Amniotic stem cell (primary cell): ENCODE measurements around the gene GSK3A.

ENCODE experiments used
- DNase-seq: peaks from one replicate; lab custom pipeline; 2025; lab: John Stamatoyannopoulos, UW

GSK3A gene

DNA sequence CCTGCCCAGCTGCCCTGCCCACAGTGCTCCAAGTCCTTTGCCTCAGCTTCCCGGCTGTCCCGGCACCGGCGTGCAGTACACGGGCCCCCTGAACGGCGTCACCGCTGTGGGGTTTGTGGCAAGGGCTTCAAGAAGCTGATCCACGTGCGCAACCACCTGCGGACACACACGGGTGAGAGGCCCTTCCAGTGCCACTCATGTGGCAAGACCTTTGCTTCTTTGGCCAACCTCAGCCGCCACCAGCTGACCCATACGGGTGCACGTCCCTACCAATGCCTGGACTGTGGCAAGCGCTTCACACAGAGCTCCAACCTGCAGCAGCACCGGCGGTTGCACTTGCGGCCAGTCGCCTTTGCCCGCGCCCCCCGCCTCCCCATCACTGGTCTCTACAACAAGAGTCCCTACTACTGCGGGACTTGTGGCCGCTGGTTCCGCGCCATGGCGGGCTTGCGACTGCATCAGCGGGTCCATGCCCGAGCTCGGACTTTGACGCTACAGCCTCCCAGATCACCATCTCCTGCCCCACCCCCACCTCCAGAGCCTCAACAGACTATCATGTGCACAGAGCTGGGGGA, 16.6 kb downstream of the GSK3A start:
- DNase-seq = no peak

DNA sequence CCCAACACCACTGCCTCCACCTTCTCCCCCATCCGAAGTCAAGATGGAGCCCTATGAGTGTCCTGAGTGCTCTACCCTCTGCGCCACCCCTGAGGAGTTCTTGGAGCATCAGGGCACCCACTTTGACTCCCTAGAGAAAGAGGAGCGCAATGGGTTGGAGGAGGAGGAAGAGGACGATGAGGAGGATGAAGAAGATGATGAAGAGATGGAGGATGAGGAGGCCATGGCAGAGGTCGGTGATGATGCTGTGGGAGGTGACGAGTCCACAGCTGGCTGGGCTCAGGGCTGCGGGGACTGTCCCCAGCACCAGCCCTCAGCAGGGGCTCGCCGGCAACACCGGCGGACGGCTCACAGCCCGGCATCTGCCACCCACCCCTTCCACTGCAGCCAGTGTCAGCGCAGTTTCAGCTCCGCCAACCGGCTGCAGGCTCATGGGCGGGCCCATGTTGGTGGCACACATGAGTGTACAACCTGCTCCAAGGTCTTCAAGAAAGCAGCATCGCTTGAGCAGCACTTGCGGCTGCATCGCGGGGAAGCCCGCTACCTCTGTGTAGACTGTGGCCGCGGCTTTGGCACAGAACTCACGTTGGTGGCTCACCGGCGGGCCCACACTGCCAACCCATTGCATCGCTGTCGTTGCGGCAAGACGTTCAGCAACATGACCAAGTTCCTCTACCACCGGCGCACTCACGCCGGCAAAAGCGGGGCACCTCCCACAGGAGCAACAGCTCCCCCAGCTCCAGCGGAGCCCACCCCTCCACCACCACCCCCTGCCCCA, 17.3 kb downstream of the GSK3A start:
- DNase-seq = no peak

DNA sequence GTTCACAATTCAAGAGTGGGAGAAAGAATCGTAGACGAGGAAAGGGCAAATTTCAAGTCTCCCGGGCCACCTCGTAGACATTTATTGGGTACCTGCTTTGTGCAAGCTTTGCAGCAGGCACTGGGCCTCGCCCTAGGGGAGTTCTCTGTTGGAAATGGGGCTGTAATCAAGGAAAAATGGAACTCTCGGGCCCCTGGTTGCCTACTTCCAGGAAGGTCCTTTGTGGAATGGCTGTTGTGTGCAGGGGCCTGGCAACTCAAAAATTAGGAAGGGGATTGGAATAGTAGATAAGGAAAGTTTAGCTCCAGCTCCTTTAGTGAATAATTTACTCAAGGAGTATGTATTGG, 21.7 kb downstream of the GSK3A start:
- DNase-seq = no peak

DNA sequence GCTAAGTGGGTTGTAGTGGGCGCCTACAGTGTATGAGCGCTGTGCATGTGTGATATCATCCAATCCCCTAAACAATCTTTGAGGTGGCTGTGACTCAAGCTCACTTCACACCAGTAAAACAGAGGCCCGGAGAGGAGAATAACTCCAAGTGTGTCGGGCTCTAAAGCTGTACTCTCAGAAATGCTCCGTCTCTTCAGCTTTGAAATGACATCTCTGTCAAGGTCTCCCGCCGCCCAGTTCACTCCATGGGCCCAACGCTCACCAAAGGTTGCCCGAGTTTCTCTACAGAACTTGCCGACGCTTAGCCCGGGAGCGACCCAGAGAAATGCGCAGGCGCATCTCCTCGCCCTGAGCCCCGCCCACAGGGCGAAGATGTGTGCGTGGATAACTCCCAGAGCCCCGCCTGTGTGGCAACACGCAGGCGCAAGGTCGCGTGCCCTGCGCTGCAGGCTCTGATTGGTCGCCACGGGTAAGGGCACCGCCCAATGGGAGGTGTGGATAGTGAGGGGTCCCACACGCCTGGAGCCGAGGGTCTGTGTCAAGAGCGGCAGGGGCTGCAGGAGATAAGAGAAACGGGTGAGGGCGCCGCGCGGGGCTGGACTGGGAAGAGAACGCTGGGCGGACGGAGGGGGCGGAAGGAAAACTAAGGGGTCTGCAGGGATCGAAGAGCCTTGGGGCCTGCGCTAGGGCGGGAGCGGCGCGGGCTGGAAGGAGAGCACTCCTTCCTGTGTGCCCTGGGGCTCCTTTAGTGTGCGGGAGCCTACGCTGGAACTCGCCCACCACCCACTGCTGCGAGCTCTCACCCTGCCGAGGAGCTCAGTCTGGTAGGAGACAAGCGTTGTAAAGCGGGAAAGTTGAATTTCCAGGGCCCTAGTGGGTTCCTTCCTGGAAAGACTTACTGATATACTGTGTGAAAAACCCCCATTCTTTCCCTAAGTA, 22.3 kb downstream of the GSK3A start, which contains the start of gene ZNF526:
Gene ZNF526 (plus strand): TSS at position 501 of the 939 bp plus-strand sequence. CDS start 4,092 bp downstream, outside the sequence.
- DNase-seq = peak; percentile 95

DNA sequence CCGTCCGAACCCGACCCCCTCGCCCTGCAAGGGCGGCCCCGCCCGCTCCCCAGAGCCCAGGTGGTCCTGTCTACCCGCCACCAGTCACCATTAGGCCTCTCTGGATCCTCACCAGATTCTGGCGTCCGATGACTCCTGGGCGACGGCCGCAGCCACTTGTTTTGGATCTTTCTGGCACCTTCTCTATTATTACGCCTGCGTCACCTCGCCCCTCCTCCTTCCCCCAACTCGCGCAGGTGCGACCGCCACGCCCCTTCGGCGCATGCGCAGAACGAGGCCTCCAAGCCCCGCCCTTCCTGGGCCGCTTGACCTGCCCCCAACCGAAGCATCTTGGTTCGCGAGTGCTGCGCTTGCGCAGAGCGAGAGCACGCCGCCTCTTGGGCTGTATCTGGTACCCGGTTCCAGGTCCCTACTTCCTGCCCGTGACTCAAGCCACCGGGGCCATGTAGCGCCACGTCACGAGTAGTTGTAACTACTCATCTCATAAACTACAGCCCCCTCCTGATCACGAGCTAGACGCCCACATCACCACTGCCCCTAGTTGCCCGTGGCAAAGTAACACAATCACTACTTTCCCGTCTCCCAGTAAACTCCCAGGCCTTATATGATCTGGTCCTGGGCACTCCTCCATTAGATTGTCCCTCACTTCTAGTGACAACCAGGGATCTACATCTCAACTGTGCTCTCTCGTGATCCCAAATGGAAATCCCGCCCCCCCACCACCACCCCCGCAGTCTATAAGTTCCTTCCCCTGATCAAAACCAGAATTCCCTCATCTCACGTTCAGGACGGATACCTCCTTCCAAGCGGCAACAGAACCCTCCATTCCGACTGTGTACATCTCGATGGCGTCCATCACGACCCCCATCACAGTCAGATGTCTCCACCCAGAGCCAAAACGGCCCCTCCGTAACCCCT, 24.6 kb downstream of the GSK3A start, which contains the start of gene DEDD2:
Gene DEDD2 (minus strand): TSS at position 158 of the 918 bp plus-strand sequence. CDS start 670 bp downstream, outside the sequence.
- DNase-seq = peak; percentile 96

DNA sequence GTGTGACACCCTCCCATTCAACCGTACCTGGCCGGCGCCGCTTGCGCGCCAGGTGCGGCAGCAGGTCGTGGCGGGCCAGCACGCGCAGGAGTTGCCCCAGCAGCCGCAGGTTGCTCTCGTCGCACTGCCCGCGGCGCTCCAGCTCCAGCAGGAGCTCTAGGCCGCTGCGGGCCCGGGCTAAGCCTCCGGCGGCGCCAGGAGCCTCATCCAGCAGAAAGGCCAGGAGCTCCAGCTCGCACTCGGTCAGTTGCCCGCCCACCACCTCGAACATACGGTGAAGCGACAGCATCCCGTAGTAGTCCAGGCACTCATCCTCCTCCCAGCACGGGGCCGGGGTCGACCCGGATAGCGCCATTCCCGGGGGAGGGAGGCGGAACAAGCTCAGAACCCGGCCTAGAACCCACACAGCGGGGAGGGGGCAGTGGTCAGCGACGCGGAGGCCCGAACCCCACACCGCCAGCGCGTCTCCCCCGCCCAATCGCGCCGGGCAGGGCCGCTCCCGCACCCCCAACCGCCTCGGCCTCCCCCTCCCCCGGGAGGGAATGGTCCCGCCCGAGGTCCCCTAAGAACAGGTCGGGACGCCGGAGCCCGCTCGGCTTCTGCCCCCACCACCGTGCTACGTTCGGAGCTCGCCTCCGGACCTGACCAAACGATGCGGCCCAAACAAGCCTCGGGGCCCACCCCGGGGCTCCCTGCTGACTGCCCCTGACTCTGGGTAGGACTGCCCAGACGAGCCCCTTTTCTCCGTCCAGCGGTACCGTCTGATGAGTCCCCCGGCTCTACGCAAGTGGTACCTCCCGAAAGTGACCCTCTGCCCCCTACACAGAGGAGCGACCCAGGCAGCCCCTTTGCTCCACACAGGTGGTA, 25.5 kb downstream of the GSK3A start:
- DNase-seq = no peak

DNA sequence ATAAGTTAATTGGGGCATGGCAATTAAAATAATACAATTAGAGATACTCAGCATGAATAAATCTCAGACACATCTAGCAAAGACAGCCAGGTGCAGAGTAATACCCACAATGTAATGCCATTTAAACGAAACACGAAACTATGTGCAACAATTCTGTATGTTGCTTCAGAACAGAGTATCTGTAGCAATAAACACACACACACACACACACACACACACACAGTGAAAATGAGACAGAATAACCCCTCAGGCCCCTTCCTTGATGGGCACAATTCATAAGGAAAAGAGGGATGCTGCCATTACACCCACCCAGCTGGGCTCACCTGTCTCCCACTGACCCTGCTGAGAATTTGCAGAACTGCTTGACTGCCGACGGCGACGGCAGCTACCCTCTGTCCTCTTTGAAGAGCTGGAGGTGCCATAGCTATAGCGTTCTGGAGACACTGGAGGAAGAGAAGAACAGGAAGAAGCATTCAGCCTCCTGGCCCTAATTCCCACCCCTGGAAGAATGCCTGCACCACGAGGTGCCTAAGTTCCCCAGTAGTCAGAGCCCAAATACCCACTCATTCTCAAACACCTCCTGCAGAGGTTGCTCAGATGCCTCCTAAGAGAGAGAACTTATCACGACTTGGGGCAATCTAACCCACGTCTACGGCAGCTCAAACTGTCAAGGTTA, 27.5 kb downstream of the GSK3A start:
- DNase-seq = no peak

DNA sequence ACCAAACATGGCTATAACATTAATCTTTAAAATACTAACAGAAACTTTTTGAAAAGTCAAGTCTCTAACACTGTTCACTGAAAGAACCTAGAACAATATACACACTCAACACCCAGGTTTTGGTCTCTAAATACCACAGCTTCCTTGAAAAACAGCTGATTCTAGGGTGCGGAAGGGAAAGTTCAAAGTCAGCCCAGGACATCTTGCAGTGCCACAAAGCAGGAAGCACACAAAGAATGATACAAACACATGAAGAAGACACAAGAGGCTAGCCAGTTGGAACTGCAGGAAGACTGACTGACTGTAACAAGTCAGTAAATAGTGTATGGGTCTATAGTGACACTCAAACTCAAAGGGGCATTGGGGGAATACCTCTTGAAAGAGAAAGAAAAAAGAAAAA, 29.5 kb downstream of the GSK3A start:
- no peak for DNase-seq

DNA sequence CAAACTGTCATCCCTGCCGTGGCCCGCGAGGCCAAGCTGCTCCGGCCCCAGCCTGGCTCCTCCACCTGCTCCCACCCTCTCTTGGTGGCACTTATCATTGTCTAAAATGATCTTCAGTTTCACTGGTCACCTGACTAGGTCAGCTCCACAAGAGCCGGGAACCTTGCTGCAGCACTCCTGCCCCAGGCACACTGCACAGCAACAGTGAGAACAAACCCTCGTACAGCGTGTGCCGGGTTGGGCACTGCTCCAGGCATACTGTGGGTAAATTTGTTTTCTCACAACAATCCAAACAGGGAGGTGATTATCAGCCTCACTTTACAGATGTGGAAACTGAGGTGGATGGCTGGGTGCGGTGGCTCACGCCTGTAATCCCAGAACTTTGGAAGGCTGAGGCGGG, 33.8 kb downstream of the GSK3A start:
- no peak for DNase-seq

DNA sequence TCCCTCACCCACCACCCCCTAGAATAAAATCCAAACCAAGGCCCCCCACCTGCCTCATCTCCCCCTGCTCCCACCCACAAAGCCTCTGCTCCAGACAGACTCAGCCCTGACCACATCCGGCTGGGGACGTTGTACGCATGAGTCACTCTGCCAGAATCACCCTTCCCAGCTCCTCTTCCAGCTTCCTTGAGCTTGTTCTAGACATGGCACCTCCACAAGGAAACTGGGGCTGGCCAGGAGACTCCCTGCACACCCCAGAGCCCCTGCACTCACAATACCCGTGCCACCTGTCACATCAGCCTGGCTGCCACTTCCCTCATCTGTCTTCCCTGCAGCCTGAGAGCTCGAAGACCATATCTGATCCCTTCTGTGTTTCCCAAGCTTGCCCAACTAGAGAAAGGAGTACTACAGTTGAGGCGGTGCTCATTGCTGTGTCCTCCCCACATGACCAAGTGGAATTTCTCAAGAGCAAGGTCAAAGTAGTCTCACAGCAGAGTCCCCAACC, 34.6 kb downstream of the GSK3A start:
- DNase-seq = peak; percentile 21

DNA sequence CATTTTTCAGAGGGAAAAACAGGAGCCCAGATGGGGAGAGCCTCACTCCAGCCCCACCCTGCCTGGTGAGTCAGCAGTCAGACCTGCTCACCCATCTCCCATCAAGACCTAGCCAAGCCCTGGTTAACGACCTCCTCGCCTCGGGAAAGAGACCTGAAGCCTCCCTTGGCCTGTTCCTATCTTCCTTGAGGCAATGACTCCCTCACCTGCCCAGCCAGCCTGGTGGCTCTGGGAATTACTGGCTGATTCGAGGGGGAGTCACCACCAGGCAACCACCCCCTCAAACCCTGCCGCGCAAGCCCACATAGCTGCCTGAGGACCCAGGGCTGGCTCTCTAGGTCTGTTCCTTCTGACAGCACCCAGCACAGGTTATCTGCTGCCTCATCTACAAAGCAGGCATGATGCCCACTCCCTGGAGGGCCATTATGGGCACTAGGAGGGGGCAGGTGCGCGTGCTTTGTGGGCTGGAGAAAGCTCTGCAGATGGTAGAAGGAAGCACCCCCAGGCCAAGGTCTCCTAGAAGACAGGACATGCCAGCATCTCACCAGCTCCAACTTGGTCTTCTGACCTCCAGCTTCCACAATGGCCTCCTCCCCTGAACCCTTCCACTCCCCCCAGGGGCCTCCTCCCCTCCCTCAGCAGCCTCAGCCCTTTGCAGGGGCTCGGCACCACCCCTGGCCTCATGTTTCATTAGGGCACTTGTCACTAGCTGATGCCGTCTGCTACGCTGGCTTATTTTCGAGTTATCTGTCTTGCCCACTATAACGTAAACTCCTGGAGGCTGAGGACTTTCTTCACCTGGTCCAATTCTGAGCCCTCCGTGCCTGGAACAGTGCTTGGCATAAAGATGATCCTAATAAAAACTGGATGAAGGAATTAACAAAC, 35.3 kb downstream of the GSK3A start:
- no peak for DNase-seq

DNA sequence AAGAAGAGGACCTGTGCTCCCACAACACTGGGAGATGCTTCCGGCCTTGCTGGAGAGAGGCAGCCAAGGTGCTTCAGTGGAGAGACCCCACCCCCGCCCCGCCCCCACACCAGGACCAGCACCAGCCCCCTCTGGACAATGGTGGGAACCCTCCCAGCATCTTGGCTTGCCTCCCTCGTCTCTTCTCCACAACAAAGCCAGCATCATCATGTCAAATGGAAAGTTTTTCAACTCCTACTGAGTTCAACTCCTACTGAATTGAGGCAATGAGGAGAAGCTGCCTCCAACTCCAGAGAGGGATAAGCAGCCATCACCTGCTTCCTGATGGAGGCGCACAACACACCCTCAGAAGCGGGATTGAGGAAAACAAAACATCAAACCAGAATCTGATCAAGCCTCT, 37.7 kb downstream of the GSK3A start:
- DNase-seq = no peak

DNA sequence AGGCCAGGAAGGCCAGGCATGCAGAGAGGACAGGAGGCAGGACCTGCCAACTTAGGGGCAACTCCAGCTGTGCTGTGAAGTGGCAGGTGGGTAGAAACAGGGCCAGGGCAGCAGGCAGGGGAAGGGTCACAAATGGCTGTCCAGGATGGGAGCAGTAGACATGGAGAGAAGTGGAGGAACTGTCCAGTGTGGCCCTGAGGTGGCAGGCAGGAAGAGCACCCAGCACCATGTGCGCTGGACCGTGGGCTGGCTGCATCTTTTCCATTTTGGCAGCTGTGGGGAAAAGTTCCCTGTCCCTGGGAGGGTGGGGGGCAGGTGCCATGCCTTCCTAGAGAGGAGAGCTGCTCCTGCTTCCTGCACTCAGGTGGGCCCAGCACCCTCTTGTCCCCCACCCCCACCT, 38.7 kb downstream of the GSK3A start:
- no peak for DNase-seq

DNA sequence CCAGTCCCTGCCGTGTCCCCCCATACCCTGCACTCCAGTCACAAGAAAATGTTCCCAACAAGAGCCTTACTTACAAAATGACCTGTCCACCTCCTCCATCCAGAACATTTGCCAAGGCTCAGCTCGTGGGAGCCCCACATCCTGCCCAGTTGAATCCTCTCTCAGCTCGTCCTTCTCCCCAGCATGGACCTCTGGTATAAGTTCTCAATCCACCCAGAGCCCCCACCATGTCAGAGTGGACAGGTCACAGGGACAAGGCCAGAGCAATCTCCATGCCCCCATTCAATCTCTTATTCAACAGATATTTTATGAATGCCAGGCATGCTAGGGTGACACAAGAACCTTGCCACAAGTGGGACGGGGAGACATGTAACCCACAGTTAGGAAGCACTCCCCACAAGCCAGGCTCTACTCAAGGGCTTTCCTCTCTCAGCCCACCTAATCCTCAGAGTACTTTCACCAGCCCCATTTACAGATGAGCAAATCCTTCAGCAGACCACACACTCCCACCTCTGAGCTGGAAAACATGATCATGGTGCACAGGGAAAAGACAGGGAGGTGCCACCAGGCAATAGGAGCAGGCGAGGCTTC, 40.0 kb downstream of the GSK3A start:
- no peak for DNase-seq

DNA sequence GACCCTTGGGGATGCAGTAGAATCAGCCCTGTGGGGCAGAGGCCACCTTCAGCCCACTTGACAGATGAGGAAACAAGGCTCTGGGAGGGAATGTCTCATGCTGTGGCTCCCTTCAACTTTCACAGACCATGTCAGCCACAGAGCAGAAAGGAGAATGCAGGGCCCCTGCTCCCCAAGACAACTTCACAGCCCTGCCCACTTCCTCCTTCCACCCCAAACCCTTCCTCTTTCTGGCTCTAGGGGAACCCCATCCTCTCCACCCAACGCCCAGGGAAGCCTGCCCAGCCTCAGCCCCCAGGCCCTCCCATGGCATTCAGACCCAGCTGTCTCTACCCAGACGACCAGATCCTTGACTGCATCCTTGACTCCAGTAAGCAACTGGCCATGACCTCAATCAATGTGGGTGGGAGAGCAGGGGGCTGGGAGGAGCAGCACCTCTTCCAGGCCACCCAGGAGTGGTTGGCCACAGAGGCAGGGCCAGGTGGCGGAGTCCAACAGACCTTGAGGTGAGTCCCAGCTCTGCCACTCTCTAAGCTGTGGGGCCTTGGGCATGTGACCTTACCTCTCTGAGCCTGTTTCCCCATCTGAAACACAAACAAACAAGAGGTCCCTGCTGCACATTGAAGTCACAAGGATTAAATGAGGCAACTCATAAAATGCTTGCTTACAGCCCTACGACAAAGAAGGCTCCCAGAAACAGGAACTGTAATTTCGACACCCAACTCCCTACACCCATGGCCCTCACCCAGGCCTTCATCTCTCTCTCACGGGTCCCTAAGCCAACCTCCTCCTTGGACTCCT, 40.7 kb downstream of the GSK3A start:
- DNase-seq = no peak

DNA sequence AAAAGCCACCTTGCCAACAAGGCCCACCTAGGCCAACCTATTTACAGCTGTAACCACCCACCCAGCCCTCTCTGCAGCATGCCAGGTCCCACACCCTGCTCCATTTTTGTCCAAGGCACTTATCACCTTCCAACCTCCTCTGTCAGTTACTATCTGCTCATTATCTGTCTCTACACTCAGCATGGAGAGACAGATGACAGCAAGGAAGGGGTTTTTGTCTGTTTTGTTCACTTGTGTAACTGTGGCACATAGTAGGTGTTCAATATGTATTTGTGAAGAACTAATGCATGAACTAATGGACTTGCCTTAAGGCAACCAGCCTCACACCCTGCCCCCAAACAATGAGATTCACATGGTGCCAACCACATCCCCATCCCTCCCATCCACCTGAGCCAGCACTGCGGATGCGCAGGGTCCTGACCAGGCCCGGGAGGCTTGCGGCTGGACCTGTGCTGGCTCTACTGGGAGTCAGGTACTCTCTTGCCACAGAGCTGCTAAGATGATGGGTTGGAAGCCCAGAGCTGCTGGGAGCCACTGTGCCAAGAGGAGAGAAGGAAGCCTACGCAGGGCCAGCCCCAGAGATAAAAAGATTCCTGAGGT, 42.2 kb downstream of the GSK3A start:
- no peak for DNase-seq
